Muscle of back (tissue), 11 donors: ENCODE results near the gene ADPGK. TPM values are rescaled to one million over a fixed set of nuclear protein-coding genes. Genes with fewer than 3 reads are reported as not detected.
"Not testable (repeated sequence)": the region's sequence is repeated elsewhere in the genome, so short reads cannot be mapped to it uniquely, and the experiment has no call there.

Experiments used
- DNase-seq, 3 donors: peaks; one replicate each; pipeline versions ENCODE4 v3.0.0 to v3.0.0-alpha.2; 2013
- polyA plus RNA-seq, 10 donors: library from polyadenylated mRNA; unstranded; fragments of 120-200 nt; gene quantifications; one replicate each; pipeline ENCODE4 v1.2.1, GENCODE V29; 2013; ENCODE audit not compliant: insufficient read length in 10 of 10

The ADPGK gene
- polyA plus RNA-seq, 10 donors = 27.7 to 48.0 (median 35.1) TPM

DNA sequence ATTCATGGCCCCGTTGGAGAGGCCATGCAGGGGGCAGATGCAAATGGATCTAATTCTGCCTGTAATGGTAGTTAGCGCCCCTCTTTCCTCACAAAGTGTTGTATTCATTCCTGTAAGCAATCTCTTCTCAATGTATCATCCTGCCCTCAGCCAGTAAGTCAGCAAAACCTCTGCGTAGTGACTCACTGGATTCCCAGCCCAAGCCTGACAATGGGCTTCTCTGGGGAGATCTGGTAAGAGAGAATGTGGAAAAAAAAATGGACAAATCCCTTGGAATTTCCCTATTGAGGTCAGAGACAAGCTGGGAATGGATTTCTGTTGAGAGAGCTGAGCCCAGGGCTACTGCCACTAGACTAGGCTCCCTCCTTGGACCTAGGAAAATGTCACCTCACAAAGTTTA is 25.4 kb downstream of the ADPGK start:
- peak in 1 of 3 donors; percentile 90 for DNase-seq

- DNase-seq = no peak
Observed at GRCh38 chr15:72754096-72754495, 29.5 kb downstream of the ADPGK start.

DNA sequence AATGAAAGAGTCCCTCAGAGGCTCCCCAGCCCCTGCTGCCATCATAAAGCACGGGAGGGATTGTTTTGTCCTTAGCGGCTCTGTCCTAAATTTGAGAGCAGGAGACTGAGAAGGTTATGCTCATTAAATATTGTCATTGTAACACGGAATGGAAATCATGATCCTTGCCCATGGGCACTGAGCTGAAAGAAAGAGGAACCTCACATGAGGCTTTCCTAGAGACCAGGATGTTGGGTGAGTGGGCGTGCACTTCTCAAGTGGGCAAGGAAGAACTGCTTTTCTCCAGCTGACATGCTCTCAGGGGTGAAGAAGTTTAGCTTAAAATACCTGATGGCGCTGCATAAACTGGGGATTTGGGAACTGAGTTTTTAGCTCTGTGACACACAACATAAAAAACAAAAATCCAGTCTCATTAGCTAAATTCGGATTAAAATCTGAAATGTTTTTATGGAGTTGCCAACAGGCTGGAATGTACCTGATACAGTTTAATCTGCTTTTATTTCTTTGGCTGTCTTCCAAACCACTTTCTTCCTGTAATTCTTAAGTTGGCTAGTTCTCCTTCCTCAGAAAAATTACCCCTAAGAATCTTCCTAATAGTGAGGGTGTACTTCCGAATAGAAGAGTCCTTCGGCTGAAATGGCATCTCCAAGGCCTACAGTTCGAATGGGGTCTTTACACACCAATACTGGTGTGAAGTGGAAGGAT is 31.7 kb downstream of the ADPGK start:
- peak in 1 of 3 donors; percentile 23 for DNase-seq

- DNase-seq = no peak
Observed at GRCh38 chr15:72749700-72750099, 33.9 kb downstream of the ADPGK start.

DNA sequence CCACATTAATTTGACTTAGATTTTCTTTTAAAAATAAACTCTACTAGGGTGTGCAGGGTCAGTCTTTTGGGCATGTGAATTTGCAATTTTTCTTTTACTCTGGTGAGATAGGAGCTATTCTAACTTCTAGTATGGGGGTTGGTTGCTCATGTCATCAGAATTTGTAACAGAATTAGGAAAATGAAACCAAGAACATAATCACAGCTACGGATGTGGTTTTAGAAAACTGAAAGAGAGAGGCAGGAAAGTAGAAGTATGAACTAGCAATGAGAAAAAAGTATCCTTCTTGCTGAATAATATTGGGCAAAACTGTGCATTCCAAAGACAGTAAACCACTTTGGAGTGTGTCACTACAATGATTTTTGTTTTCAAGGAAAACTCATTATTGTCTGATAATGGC is 43.3 kb downstream of the ADPGK start:
- no peak for DNase-seq

- no peak for DNase-seq
Observed at GRCh38 chr15:72737723-72738122, 45.8 kb downstream of the ADPGK start.

GRCh38 chr15:72737061-72737460 is 46.5 kb downstream of the ADPGK start:
- DNase-seq = no peak

DNA sequence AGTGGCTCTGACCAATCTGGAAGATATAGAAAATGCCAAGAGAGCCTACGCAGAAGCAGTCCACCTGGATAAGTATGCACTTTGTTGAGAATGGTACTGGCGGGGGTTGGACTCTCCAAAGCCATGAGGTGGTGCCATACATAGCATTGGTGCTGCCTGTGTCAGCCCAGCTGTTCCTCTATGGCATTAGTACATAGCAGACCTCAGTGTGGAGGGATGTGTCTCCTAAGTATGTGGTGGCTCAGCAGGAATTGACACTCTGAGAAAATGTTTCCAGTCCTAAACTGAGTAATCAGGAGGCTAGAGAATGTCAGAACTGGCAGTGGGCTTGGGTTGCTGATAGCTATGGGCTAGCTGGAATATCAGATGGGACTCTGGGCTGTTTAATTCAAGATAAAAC is 48.4 kb downstream of the ADPGK start:
- no peak for DNase-seq

GRCh38 chr15:72733941-72734738 is 49.4 kb downstream of the ADPGK start:
- DNase-seq = no peak

- DNase-seq = no peak
Observed at GRCh38 chr15:72732516-72732915, 51.0 kb downstream of the ADPGK start.

DNA sequence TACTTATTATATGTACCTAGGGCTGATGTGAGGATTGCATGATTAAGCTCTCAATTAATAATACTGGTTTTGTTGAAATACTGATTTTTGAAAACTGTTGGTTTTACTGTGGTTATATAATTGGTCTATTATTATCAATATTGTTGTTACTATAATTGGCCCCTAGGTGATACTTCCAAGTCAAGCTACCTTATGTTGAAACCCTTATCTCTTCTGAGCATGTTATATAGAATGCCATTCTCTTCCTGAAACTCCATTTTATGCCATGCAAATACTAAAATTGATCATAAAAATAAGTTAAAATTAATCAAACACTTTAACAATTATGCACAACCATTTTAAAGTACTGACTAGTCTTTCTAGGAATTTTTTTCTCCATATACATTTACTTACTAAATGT is 51.5 kb downstream of the ADPGK start:
- no peak for DNase-seq

DNA sequence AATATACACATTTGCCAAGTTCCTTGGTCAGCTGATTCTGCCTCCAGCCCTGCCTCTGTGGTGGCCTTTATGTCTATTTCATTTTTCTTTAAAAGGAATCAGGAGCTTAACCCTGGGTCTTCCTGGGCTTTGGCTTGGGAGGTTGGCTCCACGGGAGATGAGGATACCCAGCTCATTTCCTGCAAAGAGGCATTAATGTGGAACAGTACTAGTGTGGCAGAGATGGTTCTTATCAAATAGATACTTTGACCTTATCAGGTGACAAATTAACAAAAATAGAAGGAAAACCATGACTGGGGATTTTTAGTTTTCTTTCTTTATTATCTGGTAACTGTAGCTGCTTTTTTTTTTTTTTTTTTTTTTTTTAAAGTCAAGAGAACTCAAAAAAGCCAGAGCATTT is 54.7 kb downstream of the ADPGK start:
- DNase-seq = no peak

- not testable (repeated sequence) for DNase-seq
Observed at GRCh38 chr15:72728249-72728648, 55.3 kb downstream of the ADPGK start.

DNA sequence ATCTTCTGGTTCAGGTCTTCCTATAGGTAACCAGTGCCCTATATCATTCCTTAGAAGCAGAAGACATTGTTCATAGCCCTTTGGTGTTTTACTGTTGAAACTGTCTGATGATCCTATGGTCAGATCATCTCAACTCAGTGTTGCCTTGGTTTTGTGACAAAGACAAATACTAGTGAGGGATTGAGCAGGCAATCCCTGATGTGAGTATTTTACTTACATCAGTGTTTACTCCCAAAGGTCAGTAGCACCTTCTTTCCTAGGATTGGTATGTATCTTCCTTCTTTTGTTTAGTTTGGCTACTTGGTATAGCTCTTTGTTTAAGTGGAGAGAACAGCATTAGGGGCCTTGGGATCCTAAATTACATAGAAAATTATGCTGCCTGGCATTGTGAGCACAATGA is 56.4 kb downstream of the ADPGK start:
- DNase-seq = no peak

DNA sequence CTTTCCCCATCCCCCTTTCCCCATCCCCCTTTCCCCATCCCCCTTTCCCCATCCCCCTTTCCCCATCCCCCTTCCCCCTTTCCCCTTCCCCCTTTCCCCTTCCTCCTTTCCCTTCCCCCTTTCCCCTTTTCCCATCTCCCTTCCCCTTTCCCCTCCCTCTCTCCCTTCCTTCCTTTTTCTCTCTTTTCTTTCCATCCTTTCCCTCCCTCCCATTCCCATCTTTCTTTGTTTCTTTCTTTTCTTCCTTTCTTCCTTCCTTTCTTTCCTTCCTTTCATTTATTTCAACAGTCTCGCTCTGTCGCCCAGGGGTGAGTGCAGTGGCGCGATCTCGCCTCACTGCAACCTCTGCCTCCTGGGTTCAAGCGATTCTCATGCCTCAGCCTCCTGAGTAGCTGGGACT is 57.7 kb downstream of the ADPGK start:
- DNase-seq = not testable (repeated sequence)

DNA sequence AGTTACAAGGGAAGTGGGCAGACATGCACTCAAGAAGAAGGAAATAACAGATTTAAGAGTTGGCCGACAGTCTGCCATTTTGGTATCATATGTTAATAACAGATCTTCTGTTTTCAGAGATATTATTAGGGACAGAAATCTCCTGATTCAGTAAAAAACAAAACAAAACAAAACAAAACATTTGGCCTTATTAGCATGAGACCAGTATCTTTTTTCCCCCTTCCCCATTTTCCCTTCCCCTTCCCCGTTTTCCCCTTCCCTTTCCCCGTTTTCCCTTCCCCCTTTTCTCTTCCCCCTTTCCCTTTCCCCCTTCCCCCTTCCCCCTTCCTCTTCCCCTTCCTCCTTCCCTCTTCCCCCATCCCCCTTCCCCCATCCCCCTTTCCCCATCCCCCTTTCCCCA is 58.1 kb downstream of the ADPGK start:
- DNase-seq = no peak

DNA sequence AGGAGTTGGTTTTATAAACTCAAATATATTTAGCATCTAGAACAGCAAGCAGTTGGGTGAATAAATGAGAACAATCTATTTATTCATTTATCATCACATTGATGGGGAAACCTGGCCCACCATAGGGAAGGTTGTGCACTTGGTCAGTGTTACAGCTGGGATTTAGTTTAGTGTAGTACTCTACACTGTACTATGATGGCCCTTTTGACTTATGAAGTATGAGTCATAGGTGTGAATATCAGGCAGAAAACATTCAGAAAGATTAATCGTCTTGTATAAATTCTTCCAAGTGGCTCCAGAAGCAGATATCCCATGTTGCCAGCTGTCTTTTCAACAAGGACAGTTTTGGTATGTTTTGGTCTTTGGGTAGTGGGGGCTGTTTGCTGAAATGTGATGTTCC is 59.5 kb downstream of the ADPGK start:
- DNase-seq = no peak

GRCh38 chr15:72722071-72722696 is 61.4 kb downstream of the ADPGK start:
- DNase-seq = peak; percentile 54 to 81 (median 67)

DNA sequence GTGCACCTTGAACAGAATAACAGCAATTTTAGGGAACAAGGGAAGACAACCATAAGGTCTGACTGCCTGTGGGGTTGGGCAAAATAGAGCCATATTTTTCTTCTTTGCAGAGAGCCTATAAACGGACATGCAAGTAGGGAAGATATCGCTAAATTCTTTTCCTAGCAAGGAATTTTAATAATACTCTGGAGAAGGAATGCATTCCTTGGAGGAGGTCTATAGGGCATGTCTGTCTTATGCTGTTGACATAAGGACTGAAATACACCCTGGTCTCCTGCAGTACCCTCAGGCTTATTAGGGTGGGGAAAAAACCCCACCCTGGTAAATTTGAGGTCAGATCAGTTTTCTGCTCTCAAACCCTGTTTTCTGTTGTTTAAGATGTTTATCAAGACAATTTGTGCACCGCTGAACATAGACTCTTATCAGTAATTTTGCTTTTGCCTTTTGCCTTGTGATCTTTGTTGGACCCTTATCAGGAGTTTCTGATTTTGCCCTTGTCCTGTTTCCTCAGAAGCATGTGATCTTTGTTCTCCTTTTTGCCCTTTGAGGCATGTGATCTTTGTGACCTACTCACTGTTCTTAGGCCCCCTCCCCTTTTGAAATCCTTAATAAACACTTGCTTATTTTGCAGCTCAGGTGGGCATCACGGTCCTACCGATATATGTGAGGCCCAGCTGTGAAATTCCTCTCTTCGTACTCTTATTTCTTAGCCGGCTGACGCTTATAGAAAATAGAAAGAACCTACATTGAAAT is 74.8 kb downstream of the ADPGK start:
- not testable (repeated sequence) for DNase-seq

DNA sequence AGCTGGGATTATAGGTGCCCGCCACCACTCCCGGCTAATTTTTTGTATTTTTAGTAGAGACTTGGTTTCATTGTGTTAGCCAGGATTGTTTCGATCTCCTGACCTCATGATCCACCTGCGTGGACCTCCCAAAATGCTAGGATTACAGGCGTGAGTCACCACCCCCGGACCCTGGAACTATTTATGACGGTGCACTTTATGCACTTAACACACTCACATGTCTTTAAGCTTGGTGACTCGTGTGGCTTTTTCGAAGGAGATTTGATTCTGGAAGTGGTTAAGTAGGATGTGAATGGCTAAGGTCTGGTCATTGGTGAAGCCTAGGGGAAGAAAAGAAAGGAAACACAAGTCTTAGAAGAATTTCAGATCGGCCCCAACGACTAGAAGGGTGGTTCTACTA is 77.3 kb downstream of the ADPGK start:
- peak in 1 of 3 donors; percentile 10 for DNase-seq
